Transverse colon (tissue), 4 donors: Measurements from ENCODE around the gene ZNF76. TPM values are rescaled to one million over a fixed set of nuclear protein-coding genes. Genes with fewer than 3 reads are reported as not detected.

Experiments
- DNase-seq: peaks from one replicate; pipeline ENCODE4 v3.0.0-alpha.2; 2019
- H3K27ac ChIP-seq, 4 donors: fragments of 200-600 bp; sonication (generic); 2 replicates each; pipeline ENCODE4 v1.5.1; 2016 to 2018; ENCODE audit warnings: inconsistent platforms in 4 of 4
- H3K27me3 ChIP-seq: fragments of 200-600 bp; sonication (generic); 2 replicates; pipeline ENCODE4 v1.5.1; 2017; ENCODE audit warnings: inconsistent platforms
- H3K36me3 ChIP-seq, 4 donors: fragments of 200-600 bp; sonication (generic); 2 replicates each; pipeline ENCODE4 v1.5.1; 2017 to 2019; ENCODE audit warnings: inconsistent platforms in 4 of 4
- H3K4me1 ChIP-seq, 4 donors: fragments of 200-600 bp; sonication (generic); 2 replicates each; pipeline ENCODE4 v1.5.1; 2017 to 2020; ENCODE audit warnings: inconsistent platforms in 4 of 4
- H3K4me3 ChIP-seq, 4 donors: fragments of 200-600 bp; sonication (generic); 1 replicate in 1 of 4; 2 replicates in 3 of 4; pipeline versions ENCODE4 v1.5.1 to v1.6.1; 2017 to 2019; ENCODE audit warnings: inconsistent platforms in 4 of 4
- H3K9me3 ChIP-seq, 2 donors: fragments of 200-600 bp; sonication (generic); 2 replicates each; pipeline ENCODE4 v1.5.1; 2017 to 2019; ENCODE audit warnings: inconsistent platforms in 2 of 2
- EP300 ChIP-seq: sonication (generic); formaldehyde crosslinking; IDR thresholded peaks from one replicate; pipeline ENCODE4 v1.6.1; 2017; ENCODE audit warnings: antibody characterized with exemption, low read depth
- POLR2A ChIP-seq: fragments of 450-650 bp; IDR thresholded peaks from one replicate; pipeline ENCODE4 v1.6.1; 2016; ENCODE audit warnings: antibody characterized with exemption, mild to moderate bottlenecking, moderate library complexity
- POLR2AphosphoS5 ChIP-seq, 3 donors: sonication (generic); formaldehyde crosslinking; IDR thresholded peaks; one replicate each; pipeline ENCODE4 v1.6.1; 2016; ENCODE audit warnings: antibody characterized with exemption in 3 of 3
- WGBS, 2 donors: methylation state at CpG; one replicate each; pipeline ENCODE4 v1.1.5; 2018; ENCODE audit warnings: low coverage in 1 of 2; 5-methylcytosine and 5-hydroxymethylcytosine counted together
- in situ Hi-C, 4 donors: fragments of 200-750 bp; cut with MboI; loops; one replicate each; pipeline versions ENCODE4 v1.15.0 to v1.15.1; 2017; ENCODE audit warnings: low sequenced_read_pairs in 3 of 4, low pct_ligation_motif_present in 1 of 4, low pct_unique_long_range_greater_than_20kb in 1 of 4
- intact Hi-C: fragments of 100-400 bp; cut with DNase I; formaldehyde crosslinking; loops from one replicate; pipeline ENCODE4 v1.15.1; 2023; ENCODE audit warnings: low total_unique reads
- total RNA-seq, 4 donors: library from RNA; depleted of rRNA; stranded (reverse); fragments of >200 nt; gene quantifications; one replicate each; pipeline ENCODE4 v1.1.0, GENCODE V29; 2016
- TF ChIP-seq, protein P1 (sequence below), 5 experiments: fragments of 200-600 bp in 3 of 5; fragments of 450-650 bp in 2 of 5; sonication (generic) in 3 of 5; IDR thresholded peaks; 1 replicate in 2 of 5; 2 replicates in 3 of 5; pipeline ENCODE4 v1.5.1; 2016 to 2017; ENCODE audit warnings: antibody characterized with exemption in 5 of 5, inconsistent platforms in 3 of 5, mild to moderate bottlenecking in 2 of 5, moderate library complexity in 1 of 5

The ZNF76 gene
- total RNA-seq, 4 donors from 2014 or later, result 30.2 to 59.3 (median 35.1) TPM

DNA sequence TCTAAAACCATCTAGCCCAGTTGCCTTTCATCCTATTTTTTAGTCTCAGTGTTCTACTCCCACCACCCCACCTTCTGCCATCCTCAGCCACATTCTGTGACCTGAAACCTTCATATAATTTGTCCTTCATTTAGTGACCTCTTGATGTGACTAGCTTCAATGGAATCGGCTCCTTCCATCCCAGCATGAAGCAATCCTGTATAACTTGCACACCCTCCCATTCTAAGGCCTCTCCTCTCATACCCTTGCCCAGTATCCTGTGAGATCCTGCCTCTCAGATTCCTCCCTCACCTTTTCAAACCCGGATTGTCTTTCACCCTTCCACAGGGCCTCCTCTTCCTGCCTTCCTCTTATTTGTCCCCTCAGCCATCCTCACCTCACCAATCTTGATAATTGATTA lies 3.1 kb downstream of the ZNF76 start:
- DNase-seq, result no peak
- no peak for TF ChIP-seq POLR2A
- TF ChIP-seq EP300, result no peak
- no peak for TF ChIP-seq POLR2AphosphoS5 (IDR thresholded peaks at IDR 0.05)
- TF ChIP-seq, protein P1, sequence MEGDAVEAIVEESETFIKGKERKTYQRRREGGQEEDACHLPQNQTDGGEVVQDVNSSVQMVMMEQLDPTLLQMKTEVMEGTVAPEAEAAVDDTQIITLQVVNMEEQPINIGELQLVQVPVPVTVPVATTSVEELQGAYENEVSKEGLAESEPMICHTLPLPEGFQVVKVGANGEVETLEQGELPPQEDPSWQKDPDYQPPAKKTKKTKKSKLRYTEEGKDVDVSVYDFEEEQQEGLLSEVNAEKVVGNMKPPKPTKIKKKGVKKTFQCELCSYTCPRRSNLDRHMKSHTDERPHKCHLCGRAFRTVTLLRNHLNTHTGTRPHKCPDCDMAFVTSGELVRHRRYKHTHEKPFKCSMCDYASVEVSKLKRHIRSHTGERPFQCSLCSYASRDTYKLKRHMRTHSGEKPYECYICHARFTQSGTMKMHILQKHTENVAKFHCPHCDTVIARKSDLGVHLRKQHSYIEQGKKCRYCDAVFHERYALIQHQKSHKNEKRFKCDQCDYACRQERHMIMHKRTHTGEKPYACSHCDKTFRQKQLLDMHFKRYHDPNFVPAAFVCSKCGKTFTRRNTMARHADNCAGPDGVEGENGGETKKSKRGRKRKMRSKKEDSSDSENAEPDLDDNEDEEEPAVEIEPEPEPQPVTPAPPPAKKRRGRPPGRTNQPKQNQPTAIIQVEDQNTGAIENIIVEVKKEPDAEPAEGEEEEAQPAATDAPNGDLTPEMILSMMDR (IDR thresholded peaks at IDR 0.05), result no peak
- H3K27ac ChIP-seq, result no peak overlapping the region
- H3K4me1 ChIP-seq, result peaks cover 5 to 22% (median 14%) of the 10 kb centered on the region in 4 donors
- no peaks in the 10 kb centered on the region for H3K36me3 ChIP-seq
- no peaks in the 10 kb centered on the region for H3K9me3 ChIP-seq
- no peak overlapping the region for H3K4me3 ChIP-seq
- no peaks in the 10 kb centered on the region for H3K27me3 ChIP-seq
- in situ Hi-C loops, result no loop called here
- intact Hi-C loops, result no loop called here
- WGBS, 2 donors, result 70 to 85% methylated on average over 1 to 2 of the region's 2 CpGs

DNA sequence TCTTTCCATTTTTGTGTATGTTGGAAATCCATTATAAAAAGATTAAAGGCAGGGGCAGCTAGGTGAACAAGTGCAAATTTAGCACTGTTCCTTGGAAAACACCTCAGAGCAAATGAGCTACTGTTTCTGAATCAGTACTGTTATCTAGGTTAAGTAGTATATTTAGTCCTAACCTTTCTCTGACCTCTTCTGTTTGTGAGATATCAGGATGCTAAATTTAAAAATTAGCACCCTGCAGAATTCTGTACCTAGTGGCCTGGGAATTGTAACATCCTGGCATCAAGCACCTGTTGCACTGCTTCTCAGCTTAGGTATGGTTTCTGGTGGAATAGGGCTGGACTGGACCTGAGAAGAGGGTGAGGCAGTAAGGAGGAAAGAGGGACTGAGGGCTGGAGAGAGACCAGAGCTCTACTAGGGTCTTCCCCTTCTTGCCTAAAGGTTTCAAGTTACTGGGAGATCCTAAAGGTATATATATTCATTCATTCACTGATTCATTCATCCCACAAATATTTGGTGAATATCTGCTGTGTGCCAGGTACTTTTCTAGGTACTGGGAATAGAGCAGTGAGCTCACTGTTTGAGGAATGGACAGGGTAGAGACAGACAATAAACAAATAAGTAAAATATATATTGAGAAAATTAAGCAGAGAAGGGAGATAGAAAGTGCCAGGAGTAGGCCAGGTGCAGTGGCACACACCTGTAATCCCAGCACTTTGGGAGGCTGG lies 5.2 kb downstream of the ZNF76 start:
- no peaks in the 10 kb centered on the region for H3K36me3 ChIP-seq
- no peak overlapping the region for H3K27ac ChIP-seq
- TF ChIP-seq POLR2AphosphoS5 (IDR thresholded peaks at IDR 0.05) (no peak), EP300 (no peak), POLR2A (no peak)
- TF ChIP-seq, protein P1 (IDR thresholded peaks at IDR 0.05), result no peak
- intact Hi-C loops (no loop called here), in situ Hi-C loops (no loop called here)
- H3K9me3 ChIP-seq, result no peaks in the 10 kb centered on the region
- H3K27me3 ChIP-seq, result no peaks in the 10 kb centered on the region
- no peak for DNase-seq
- peaks cover 0 to 9% (median 5%) of the 10 kb centered on the region in 4 donors for H3K4me1 ChIP-seq
- H3K4me3 ChIP-seq, result no peak overlapping the region

DNA sequence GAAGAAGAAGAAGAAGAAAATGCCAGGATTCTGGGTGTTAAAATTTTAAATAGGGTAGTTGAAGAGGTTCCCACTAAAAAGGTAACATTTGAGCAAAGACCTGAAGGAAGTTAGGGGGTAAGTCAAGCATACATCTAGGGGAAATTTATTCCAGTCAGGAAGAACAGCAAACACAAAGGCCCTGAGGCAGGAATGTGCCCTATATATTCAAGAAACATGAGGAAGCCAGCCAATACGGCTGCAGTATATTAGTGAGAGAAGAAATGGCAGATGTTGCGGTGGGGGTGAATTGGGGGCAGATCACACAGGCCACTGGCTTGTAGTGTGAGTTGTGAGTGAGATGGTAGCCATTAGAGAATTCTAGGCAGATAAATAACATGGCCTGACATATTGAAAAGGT lies 6.0 kb downstream of the ZNF76 start:
- H3K36me3 ChIP-seq, result no peaks in the 10 kb centered on the region
- H3K27ac ChIP-seq, result no peak overlapping the region
- in situ Hi-C loops (no loop called here), intact Hi-C loops (no loop called here)
- TF ChIP-seq, protein P1 (IDR thresholded peaks at IDR 0.05), result no peak
- TF ChIP-seq POLR2AphosphoS5 (IDR thresholded peaks at IDR 0.05), result no peak
- TF ChIP-seq POLR2A, result no peak
- no peak for TF ChIP-seq EP300
- H3K27me3 ChIP-seq, result no peaks in the 10 kb centered on the region
- DNase-seq, result no peak
- peaks cover 0 to 5% (median 2%) of the 10 kb centered on the region in 4 donors for H3K4me1 ChIP-seq
- WGBS, 2 donors, result 94 to 96% methylated on average over 2 of the region's 2 CpGs
- no peak overlapping the region for H3K4me3 ChIP-seq
- H3K9me3 ChIP-seq, result no peaks in the 10 kb centered on the region

DNA sequence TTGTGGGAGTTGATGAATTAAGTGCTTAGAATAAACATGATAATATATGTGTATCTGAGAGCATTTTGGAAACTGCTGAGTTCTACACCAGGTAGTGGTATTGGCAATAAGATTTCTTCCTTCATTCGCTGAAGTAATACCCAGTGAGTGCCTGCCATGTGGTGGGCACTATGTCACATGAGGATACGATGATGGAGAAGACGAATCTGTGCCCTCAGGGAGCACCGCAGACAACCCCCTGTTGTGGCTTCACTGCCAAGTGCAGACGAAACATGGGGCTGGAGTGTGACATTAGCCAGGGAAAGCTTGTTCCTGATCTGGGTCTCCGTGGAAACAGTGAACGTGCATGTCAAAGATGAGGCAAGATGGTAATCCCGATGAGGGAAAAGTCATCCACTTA lies 7.9 kb downstream of the ZNF76 start:
- H3K9me3 ChIP-seq, result no peaks in the 10 kb centered on the region
- H3K36me3 ChIP-seq, result no peaks in the 10 kb centered on the region
- DNase-seq, result no peak
- intact Hi-C loops, result no loop called here
- H3K27ac ChIP-seq, result no peak overlapping the region
- H3K4me1 ChIP-seq, result no peaks in the 10 kb centered on the region
- H3K27me3 ChIP-seq, result no peaks in the 10 kb centered on the region
- TF ChIP-seq POLR2A (no peak), EP300 (no peak), POLR2AphosphoS5 (IDR thresholded peaks at IDR 0.05) (no peak)
- TF ChIP-seq, protein P1 (IDR thresholded peaks at IDR 0.05), result no peak
- no peak overlapping the region for H3K4me3 ChIP-seq
- in situ Hi-C loops, result no loop called here
- 81 to 92% methylated on average over 7 to 8 of the region's 8 CpGs for WGBS, 2 donors
